Uterus (tissue), 4 donors: ENCODE results near the gene IGFN1. TPM values are rescaled to one million over a fixed set of nuclear protein-coding genes. Genes with fewer than 3 reads are reported as not detected.

Experiments
- DNase-seq, 2 donors: peaks; one replicate each; pipeline ENCODE4 v3.0.0-alpha.2; 2019 to 2020
- H3K27ac ChIP-seq, 2 donors: fragments of 200-600 bp; sonication (generic); 1 replicate in 1 of 2; 2 replicates in 1 of 2; pipeline ENCODE4 v1.5.1; 2016 to 2018
- H3K27me3 ChIP-seq, 2 donors: fragments of 200-600 bp; sonication (generic); one replicate each; pipeline ENCODE4 v1.5.1; 2018 to 2019; ENCODE audit warnings: control low read depth in 1 of 2
- H3K36me3 ChIP-seq, 2 donors: fragments of 200-600 bp; sonication (generic); one replicate each; pipeline ENCODE4 v1.5.1; 2019; ENCODE audit warnings: control low read depth in 1 of 2
- H3K4me1 ChIP-seq, 2 donors: fragments of 200-600 bp; sonication (generic); one replicate each; pipeline ENCODE4 v1.5.1; 2018 to 2019; ENCODE audit warnings: control low read depth in 1 of 2
- H3K4me3 ChIP-seq, 2 donors: fragments of 200-600 bp; sonication (generic); 1 replicate in 1 of 2; 2 replicates in 1 of 2; pipeline ENCODE4 v1.5.1; 2018 to 2019; ENCODE audit warnings: mild to moderate bottlenecking in 1 of 2
- H3K9me3 ChIP-seq, 2 donors: fragments of 200-600 bp; sonication (generic); one replicate each; pipeline ENCODE4 v1.5.1; 2019; ENCODE audit warnings: control low read depth in 1 of 2
- CTCF ChIP-seq, 4 experiments: fragments of 200-600 bp in 2 of 4; fragments of 450-650 bp in 2 of 4; sonication (generic) in 2 of 4; IDR thresholded peaks; one replicate each; pipeline ENCODE4 v1.5.1; 2016 to 2019; ENCODE audit warnings: antibody characterized with exemption in 4 of 4, mild to moderate bottlenecking in 2 of 4, moderate library complexity in 1 of 4
- POLR2A ChIP-seq, 2 donors: fragments of 450-650 bp; IDR thresholded peaks; one replicate each; pipeline ENCODE4 v1.6.1; 2016; ENCODE audit warnings: antibody characterized with exemption in 2 of 2, mild to moderate bottlenecking in 1 of 2, moderate library complexity in 1 of 2
- intact Hi-C: fragments of 100-400 bp; cut with DNase I; formaldehyde crosslinking; loops from one replicate; pipeline ENCODE4 v1.15.1; 2023; ENCODE audit warnings: low total_unique reads
- total RNA-seq, 4 donors: library from RNA; depleted of rRNA in 3 of 4; stranded (reverse); fragments of >200 nt in 3 of 4; gene quantifications; one replicate each; pipeline versions ENCODE4 v1.1.0 to v1.2.4, GENCODE V29; 2014 to 2023
- donor health status: DM: yes; HTN: yes; CAD: no.

IGFN1 gene
- total RNA-seq, 4 donors from 2014 or later: 0.51 to 5.4 (median 2.1) TPM; not detected in 1

- no peaks in the 10 kb centered on the region for H3K9me3 ChIP-seq
- no peak overlapping the region for H3K27ac ChIP-seq
- no peak for DNase-seq
- intact Hi-C loops: no loop called here
- H3K4me1 ChIP-seq: no peaks in the 10 kb centered on the region
- no peaks in the 10 kb centered on the region for H3K36me3 ChIP-seq
- H3K27me3 ChIP-seq: no peaks in the 10 kb centered on the region
- no peak overlapping the region for H3K4me3 ChIP-seq
- TF ChIP-seq POLR2A (IDR thresholded peaks at IDR 0.05): no peak
- no peak for TF ChIP-seq CTCF (IDR thresholded peaks at IDR 0.05)
These were observed 26.9 kb upstream of the IGFN1 start for GRCh38 chr1:201163707-201164106.

- Histone ChIP-seq H3K4me1 (no peaks in the 10 kb centered on the region), H3K9me3 (no peaks in the 10 kb centered on the region), H3K27me3 (no peaks in the 10 kb centered on the region), H3K4me3 (no peak overlapping the region), H3K27ac (no peak overlapping the region), H3K36me3 (no peaks in the 10 kb centered on the region)
- no peak for TF ChIP-seq CTCF (IDR thresholded peaks at IDR 0.05)
- TF ChIP-seq POLR2A (IDR thresholded peaks at IDR 0.05): no peak
- DNase-seq: no peak
- intact Hi-C loops: no loop called here
These were observed 26.0 kb upstream of the IGFN1 start for GRCh38 chr1:201164645-201165044.

GRCh38 chr1:201167041-201167991 lies 23.3 kb upstream of the IGFN1 start:
- no peaks in the 10 kb centered on the region for H3K36me3 ChIP-seq
- H3K27me3 ChIP-seq: no peaks in the 10 kb centered on the region
- no peak overlapping the region for H3K4me3 ChIP-seq
- H3K9me3 ChIP-seq: no peaks in the 10 kb centered on the region
- no peak overlapping the region for H3K27ac ChIP-seq
- no peaks in the 10 kb centered on the region for H3K4me1 ChIP-seq
- intact Hi-C loops: no loop called here
- TF ChIP-seq POLR2A (IDR thresholded peaks at IDR 0.05) (no peak), CTCF (IDR thresholded peaks at IDR 0.05) (no peak)
- DNase-seq: no peak

- Histone ChIP-seq H3K9me3 (no peaks in the 10 kb centered on the region), H3K4me3 (no peak overlapping the region), H3K27me3 (no peaks in the 10 kb centered on the region), H3K4me1 (no peaks in the 10 kb centered on the region), H3K36me3 (no peaks in the 10 kb centered on the region), H3K27ac (no peak overlapping the region)
- intact Hi-C loops: no loop called here
- no peak for DNase-seq
- TF ChIP-seq POLR2A (IDR thresholded peaks at IDR 0.05): no peak
- TF ChIP-seq CTCF (IDR thresholded peaks at IDR 0.05): no peak
These were observed 21.4 kb upstream of the IGFN1 start for GRCh38 chr1:201169203-201169602.

- H3K9me3 ChIP-seq: no peaks in the 10 kb centered on the region
- no peaks in the 10 kb centered on the region for H3K27me3 ChIP-seq
- no peak for DNase-seq
- intact Hi-C loops: no loop called here
- no peaks in the 10 kb centered on the region for H3K36me3 ChIP-seq
- no peaks in the 10 kb centered on the region for H3K4me1 ChIP-seq
- TF ChIP-seq CTCF (IDR thresholded peaks at IDR 0.05) (no peak), POLR2A (IDR thresholded peaks at IDR 0.05) (no peak)
- H3K4me3 ChIP-seq: peak overlapping the region in 1 of 2 donors; percentile 14
- H3K27ac ChIP-seq: peak overlapping the region; percentile 75 to 92
These were observed 20.6 kb upstream of the IGFN1 start for GRCh38 chr1:201169971-201170532.
